Prostate gland (tissue), 2 donors: ENCODE data around the gene PCDHA5.
"Not testable (repeated sequence)": the region's sequence is repeated elsewhere in the genome, so short reads cannot be mapped to it uniquely, and the experiment has no call there.

Source experiments
- POLR2A ChIP-seq: fragments of 450-650 bp; IDR thresholded peaks from one replicate; pipeline ENCODE4 v1.6.1; 2016; ENCODE audit warnings: antibody characterized with exemption, mild to moderate bottlenecking
- POLR2AphosphoS5 ChIP-seq: sonication (generic); formaldehyde crosslinking; IDR thresholded peaks from one replicate; pipeline ENCODE4 v1.6.1; 2017; ENCODE audit warnings: antibody characterized with exemption
- TF ChIP-seq, protein P1 (sequence below), 4 experiments: fragments of 200-600 bp in 2 of 4; fragments of 450-650 bp in 2 of 4; sonication (generic) in 2 of 4; IDR thresholded peaks; 1 replicate in 3 of 4; 2 replicates in 1 of 4; pipeline ENCODE4 v1.5.1; 2016 to 2019; ENCODE audit warnings: antibody characterized with exemption in 4 of 4, mild to moderate bottlenecking in 2 of 4, moderate library complexity in 2 of 4

DNA sequence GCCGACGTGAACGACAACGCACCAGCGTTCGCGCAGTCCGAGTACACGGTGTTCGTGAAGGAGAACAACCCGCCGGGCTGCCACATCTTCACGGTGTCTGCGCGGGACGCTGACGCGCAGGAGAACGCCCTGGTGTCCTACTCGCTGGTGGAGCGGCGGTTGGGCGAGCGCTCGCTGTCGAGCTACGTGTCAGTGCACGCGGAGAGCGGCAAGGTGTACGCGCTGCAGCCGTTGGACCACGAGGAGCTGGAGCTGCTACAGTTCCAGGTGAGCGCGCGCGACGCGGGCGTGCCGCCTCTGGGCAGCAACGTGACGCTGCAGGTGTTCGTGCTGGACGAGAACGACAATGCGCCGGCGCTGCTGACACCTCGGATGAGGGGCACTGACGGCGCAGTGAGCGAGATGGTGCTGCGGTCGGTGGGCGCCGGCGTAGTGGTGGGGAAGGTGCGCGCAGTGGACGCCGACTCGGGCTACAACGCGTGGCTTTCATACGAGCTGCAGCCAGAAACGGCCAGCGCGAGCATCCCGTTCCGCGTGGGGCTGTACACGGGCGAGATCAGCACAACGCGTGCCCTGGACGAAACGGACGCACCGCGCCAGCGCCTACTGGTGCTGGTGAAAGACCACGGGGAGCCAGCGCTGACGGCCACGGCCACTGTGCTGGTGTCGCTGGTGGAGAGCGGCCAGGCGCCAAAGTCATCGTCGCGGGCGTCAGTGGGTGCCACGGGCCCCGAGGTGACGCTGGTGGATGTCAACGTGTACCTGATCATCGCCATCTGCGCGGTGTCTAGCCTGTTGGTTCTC, 28.6 kb downstream of the PCDHA5 start:
- TF ChIP-seq, protein P1, sequence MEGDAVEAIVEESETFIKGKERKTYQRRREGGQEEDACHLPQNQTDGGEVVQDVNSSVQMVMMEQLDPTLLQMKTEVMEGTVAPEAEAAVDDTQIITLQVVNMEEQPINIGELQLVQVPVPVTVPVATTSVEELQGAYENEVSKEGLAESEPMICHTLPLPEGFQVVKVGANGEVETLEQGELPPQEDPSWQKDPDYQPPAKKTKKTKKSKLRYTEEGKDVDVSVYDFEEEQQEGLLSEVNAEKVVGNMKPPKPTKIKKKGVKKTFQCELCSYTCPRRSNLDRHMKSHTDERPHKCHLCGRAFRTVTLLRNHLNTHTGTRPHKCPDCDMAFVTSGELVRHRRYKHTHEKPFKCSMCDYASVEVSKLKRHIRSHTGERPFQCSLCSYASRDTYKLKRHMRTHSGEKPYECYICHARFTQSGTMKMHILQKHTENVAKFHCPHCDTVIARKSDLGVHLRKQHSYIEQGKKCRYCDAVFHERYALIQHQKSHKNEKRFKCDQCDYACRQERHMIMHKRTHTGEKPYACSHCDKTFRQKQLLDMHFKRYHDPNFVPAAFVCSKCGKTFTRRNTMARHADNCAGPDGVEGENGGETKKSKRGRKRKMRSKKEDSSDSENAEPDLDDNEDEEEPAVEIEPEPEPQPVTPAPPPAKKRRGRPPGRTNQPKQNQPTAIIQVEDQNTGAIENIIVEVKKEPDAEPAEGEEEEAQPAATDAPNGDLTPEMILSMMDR (IDR thresholded peaks at IDR 0.05) = not testable (repeated sequence)
- TF ChIP-seq POLR2A, POLR2AphosphoS5: not testable (repeated sequence)
